ENCODE data around the gene DAP. TPM values are rescaled to one million over a fixed set of nuclear protein-coding genes. Genes with fewer than 3 reads are reported as not detected.

Gene DAP
- total RNA-seq, 1 experiment from 2014 or later = 47.7 TPM

GRCh38 chr5:10760921-10761184, 181 bp downstream of the DAP start (continued):
- TF ChIP-seq FOXK1 (CRISPR knock-in tag; IDR thresholded peaks at IDR 0.05) (no peak), GRHL2 (CRISPR knock-in tag; IDR thresholded peaks at IDR 0.05; ENCODE audit: insufficient replicate concordance, severe bottlenecking) (no peak)

GRCh38 chr5:10760096-10760920, 726 bp downstream of the DAP start:
- peak; percentile 51 for DNase-seq (ENCODE audit: low spot score)
- peaks cover 36% of the 10 kb centered on the region for H3K4me1 Mint-ChIP-seq
- H3K4me3 Mint-ChIP-seq = peak overlapping the region; percentile 85
- H3K9me3 Mint-ChIP-seq = peaks cover 2% of the 10 kb centered on the region; the same call in 1 of the 2 replicates
- H3K27ac Mint-ChIP-seq = no peak overlapping the region
- POLR2A ChIA-PET = interaction anchor here (0.6 kb wide), 1 partner anchor 89 kb away, joined by 3 read pairs; no protein-coding TSS in a partner anchor
- CTCF ChIA-PET = interaction anchor here (0.8 to 1.0 kb wide), 2 partner anchors 15 to 61 kb away, joined by 3 read pairs; no protein-coding TSS in a partner anchor
- H3K27me3 Mint-ChIP-seq (ENCODE audit: low read depth) = peaks cover 27% of the 10 kb centered on the region
- TF ChIP-seq FOXJ3 (CRISPR knock-in tag; IDR thresholded peaks at IDR 0.05; ENCODE audit: borderline replicate concordance) (no peak), GRHL2 (CRISPR knock-in tag; IDR thresholded peaks at IDR 0.05; ENCODE audit: insufficient replicate concordance, severe bottlenecking) (no peak), ZNF423 (CRISPR knock-in tag; IDR thresholded peaks at IDR 0.05) (no peak), CDX4 (CRISPR knock-in tag; IDR thresholded peaks at IDR 0.05; ENCODE audit: borderline replicate concordance) (no peak)
- peak; percentile 52 for ATAC-seq
- peaks cover 4% of the 10 kb centered on the region for H3K36me3 Mint-ChIP-seq

GRCh38 chr5:10759111-10759510, 1.9 kb downstream of the DAP start:
- no peak for TF ChIP-seq ATF2 (CRISPR knock-in tag; IDR thresholded peaks at IDR 0.05; ENCODE audit: borderline replicate concordance, low read depth)
- TF ChIP-seq ZNF396 (CRISPR knock-in tag; IDR thresholded peaks at IDR 0.05; ENCODE audit: borderline replicate concordance) = no peak
- no peak for TF ChIP-seq TEAD1 (CRISPR knock-in tag; IDR thresholded peaks at IDR 0.05)
- TF ChIP-seq HMGXB4 (CRISPR knock-in tag; IDR thresholded peaks at IDR 0.05) = no peak
- TF ChIP-seq CDX4 (CRISPR knock-in tag; IDR thresholded peaks at IDR 0.05; ENCODE audit: borderline replicate concordance) = no peak
- no peak for TF ChIP-seq USF1 (CRISPR knock-in tag; IDR thresholded peaks at IDR 0.05)
- no peak for TF ChIP-seq USF2 (CRISPR knock-in tag; IDR thresholded peaks at IDR 0.05)
- TF ChIP-seq CTCF (IDR thresholded peaks at IDR 0.05) = no peak
- no peak for TF ChIP-seq PRRX2 (CRISPR knock-in tag; IDR thresholded peaks at IDR 0.05)
- no peak for TF ChIP-seq SP1 (CRISPR knock-in tag; conservative IDR thresholded peaks at IDR 0.05)
- no peak for TF ChIP-seq MXD4 (CRISPR knock-in tag; IDR thresholded peaks at IDR 0.05; ENCODE audit: borderline replicate concordance)
- ATAC-seq (no peak), DNase-seq (ENCODE audit: low spot score) (no peak)
- POLR2A ChIA-PET = no interaction called here
- H3K27me3 Mint-ChIP-seq (ENCODE audit: low read depth) = peaks cover 17% of the 10 kb centered on the region
- no peak overlapping the region for H3K27ac Mint-ChIP-seq
- H3K9me3 Mint-ChIP-seq = peaks cover 9% of the 10 kb centered on the region; the same call in 1 of the 2 replicates
- peak overlapping the region; percentile 35 for H3K4me3 Mint-ChIP-seq
- H3K36me3 Mint-ChIP-seq = peaks cover 15% of the 10 kb centered on the region
- CTCF ChIA-PET = interaction anchor here (0.6 kb wide), 1 partner anchor 67 kb away, joined by 3 read pairs; no protein-coding TSS in a partner anchor
- H3K4me1 Mint-ChIP-seq = peaks cover 36% of the 10 kb centered on the region
